Measurements from ENCODE around the gene CDHR1. TPM values are rescaled to one million over a fixed set of nuclear protein-coding genes. Genes with fewer than 3 reads are reported as not detected.

The CDHR1 gene
- total RNA-seq, 1 experiment from 2014 or later: 6.6 TPM

- no peaks in the 10 kb centered on the region for H3K23me2 ChIP-seq (ENCODE audit: insufficient read length, low read depth, low read length, poor library complexity, severe bottlenecking)
- H3K4ac ChIP-seq (ENCODE audit: low read depth, low read length): no peak overlapping the region
- no peaks in the 10 kb centered on the region for H3K79me1 ChIP-seq (ENCODE audit: insufficient read depth, low read depth, low read length, poor library complexity, severe bottlenecking)
- H4K20me1 ChIP-seq (ENCODE audit: control insufficient read depth, insufficient read depth, insufficient read length): no peaks in the 10 kb centered on the region
- no peak overlapping the region for H2AK5ac ChIP-seq (ENCODE audit: insufficient read length, low read length)
- H2BK5ac ChIP-seq (ENCODE audit: insufficient read length, low read length): no peak overlapping the region
- H3K27ac Mint-ChIP-seq: no peak overlapping the region
- H2BK20ac ChIP-seq (ENCODE audit: low read depth, low read length, poor library complexity, severe bottlenecking): no peak overlapping the region
- peaks cover 42% of the 10 kb centered on the region for H3K27me3 Mint-ChIP-seq (ENCODE audit: low read depth)
- no peak overlapping the region for H3K4me2 ChIP-seq (ENCODE audit: insufficient read depth, insufficient read length, low read length)
- H3K9me3 ChIP-seq (ENCODE audit: control insufficient read depth, low read depth, low read length): no peaks in the 10 kb centered on the region
- no peak overlapping the region for H3K27ac ChIP-seq (ENCODE audit: insufficient read length, low read depth, low read length)
- H4K5ac ChIP-seq (ENCODE audit: insufficient read length, low read depth, low read length): no peak overlapping the region
- no peak overlapping the region for H4K8ac ChIP-seq (replicated peaks; ENCODE audit: insufficient read length, low read depth, low read length)
- H3T11ph ChIP-seq (ENCODE audit: low read length): no peak overlapping the region
- H3K4me1 ChIP-seq (ENCODE audit: insufficient read depth, low read length): no peaks in the 10 kb centered on the region
- H4K91ac ChIP-seq (ENCODE audit: insufficient read length, low read depth, low read length): no peak overlapping the region
- H3K36me3 Mint-ChIP-seq (ENCODE audit: insufficient read depth in 1 of 3, low read depth in 3 of 3): no peaks in the 10 kb centered on the region; a peak in 1 of 7 replicates
- no peak overlapping the region for H2BK120ac ChIP-seq (ENCODE audit: low read depth, low read length, poor library complexity, severe bottlenecking)
- no peak overlapping the region for H2BK12ac ChIP-seq (ENCODE audit: insufficient read length, low read depth, low read length)
- no peak overlapping the region for H2AFZ ChIP-seq (ENCODE audit: low read length)
- WGBS (ENCODE audit: extremely low coverage, insufficient read length, low lambda C conversion rate): no CpG with 5 or more reads among the region's 6 CpGs
- no peaks in the 10 kb centered on the region for H3K79me2 ChIP-seq (ENCODE audit: insufficient read depth, low read length)
- no peak overlapping the region for H3K4me3 Mint-ChIP-seq
- no peak for TF ChIP-seq CTCF (conservative IDR thresholded peaks at IDR 0.05)
- no peaks in the 10 kb centered on the region for H3K4me1 Mint-ChIP-seq
- no peak overlapping the region for H3K23ac ChIP-seq (ENCODE audit: insufficient read length, low read depth, low read length)
- H3K27me3 ChIP-seq (ENCODE audit: insufficient read depth, low read length): no peaks in the 10 kb centered on the region; the same call in 1 of the 2 replicates
- DNase-seq: peak; percentile 56
- H3K14ac ChIP-seq (ENCODE audit: insufficient read depth, low read length): no peak overlapping the region
- H3K56ac ChIP-seq (ENCODE audit: insufficient read length, low read depth, low read length): no peak overlapping the region
- no peak overlapping the region for H2BK15ac ChIP-seq (ENCODE audit: low read depth, low read length)
- no peak overlapping the region for H3K18ac ChIP-seq (ENCODE audit: insufficient read length, low read depth, low read length)
- no peaks in the 10 kb centered on the region for H3K9me3 Mint-ChIP-seq
- H3K9ac ChIP-seq (ENCODE audit: extremely low read depth, insufficient read length, low read length): no peak overlapping the region
Observed at GRCh38 chr10:84224411-84225028, 30.2 kb downstream of the CDHR1 start.

Data from H9 (cell line).